Peyer's patch (tissue), 4 donors: ENCODE data around the gene OSCP1.

ENCODE experiments used
- CTCF ChIP-seq, 6 experiments: fragments of 450-650 bp in 4 of 6; fragments of 200-600 bp in 2 of 6; sonication (generic) in 1 of 6; IDR thresholded peaks; one replicate each; pipeline ENCODE4 v1.5.1; 2017 to 2019; ENCODE audit warnings: antibody characterized with exemption in 6 of 6, mild to moderate bottlenecking in 3 of 6, moderate library complexity in 1 of 6
- POLR2A ChIP-seq, 2 donors: fragments of 450-650 bp; IDR thresholded peaks; one replicate each; pipeline ENCODE4 v1.5.1; 2017; ENCODE audit warnings: antibody characterized with exemption in 2 of 2, mild to moderate bottlenecking in 2 of 2, moderate library complexity in 2 of 2

GRCh38 chr1:36486439-36487335, 36.4 kb upstream of the OSCP1 start:
- no peak for TF ChIP-seq CTCF (IDR thresholded peaks at IDR 0.05)
- no peak for TF ChIP-seq POLR2A (IDR thresholded peaks at IDR 0.05)
